Measurements from ENCODE around the gene TMEFF2. TPM values are rescaled to one million over a fixed set of nuclear protein-coding genes. Genes with fewer than 3 reads are reported as not detected.

TMEFF2 gene
- total and polyA plus RNA-seq, 10 of the 15 experiments (the other 5 are each of a cell fraction or from before 2014, with no cell fraction given) = not detected

DNA sequence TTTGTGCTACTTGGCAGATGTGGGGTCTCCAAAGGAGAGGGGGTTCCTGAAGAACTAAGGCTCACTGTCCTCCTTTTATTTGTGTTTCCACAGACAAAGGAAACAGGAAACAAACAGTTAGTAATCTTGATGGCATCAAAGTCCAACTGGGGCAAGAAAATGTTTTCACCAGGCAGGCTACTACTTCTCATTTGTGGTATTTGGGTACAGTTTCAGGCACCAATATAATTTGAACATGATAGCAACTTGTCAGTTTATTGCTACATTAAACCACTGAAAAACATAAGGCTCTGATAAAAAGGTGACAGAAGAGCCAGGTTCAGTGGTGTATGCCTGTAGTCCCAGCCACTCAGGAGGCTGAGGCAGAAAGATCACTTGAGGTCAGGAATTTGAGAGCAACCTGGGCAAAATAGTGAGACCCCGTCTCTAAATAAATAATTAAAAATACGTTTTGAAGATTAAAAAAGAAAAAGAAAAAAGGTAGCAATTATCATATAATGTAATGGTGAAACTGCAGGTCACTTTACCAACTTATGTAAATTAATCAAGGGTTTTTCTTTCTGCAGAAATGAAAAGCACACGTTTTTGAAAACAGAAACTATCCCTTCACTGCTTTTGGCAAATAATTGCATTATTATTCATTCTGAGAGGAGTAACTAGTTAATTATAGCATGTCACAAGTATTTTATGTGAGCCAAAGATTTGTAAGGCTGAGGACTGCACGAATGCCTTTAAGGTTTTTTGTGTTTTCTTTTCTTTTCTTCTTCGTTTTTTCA lies 190.4 kb downstream of the TMEFF2 start:
- ATAC-seq (peak; percentile 85), FAIRE-seq (peak; percentile 80), DNase-seq (ENCODE audit: low read depth, low spot score) (peak; percentile 40)
- ChIA-PET CTCF (interaction anchor here (0.9 to 1.0 kb wide), 2 partner anchors 81 to 158 kb away, joined by 3 read pairs; no protein-coding TSS in a partner anchor), RAD21 (ENCODE audit: unreplicated experiment) (interaction anchor here (0.8 to 1.2 kb wide), 4 partner anchors 78 to 158 kb away, joined by 3 to 4 read pairs (median 3); no protein-coding TSS in a partner anchor), SMC1A (ENCODE audit: uncharacterized antibody, unreplicated experiment) (interaction anchor here (0.9 to 1.8 kb wide), 14 partner anchors 10 to 159 kb away, joined by 3 to 6 read pairs (median 4); no protein-coding TSS in a partner anchor), POLR2A (no interaction called here)
- in situ Hi-C loops (cut with MboI) (no loop called here), intact Hi-C loops (cut with micrococcal nuclease; ENCODE audit: unreplicated experiment) (loop anchor here (2.0 to 5.0 kb wide), 3 partner anchors 26 to 132 kb away; no protein-coding TSS in a partner anchor)
- no peaks in the 10 kb centered on the region for H4K20me1 ChIP-seq (ENCODE audit: control insufficient read depth, insufficient read depth)
- WGBS (ENCODE audit: insufficient coverage, insufficient replicate concordance, low lambda C conversion rate, missing lambda C conversion rate) = 2% methylated on average over 5 of the region's 5 CpGs
- peak overlapping the region; percentile 53 for H2AFZ ChIP-seq (ENCODE audit: control insufficient read depth, low read depth, low read length)
- H3K27me3 ChIP-seq (replicated peaks in 1 of 2; ENCODE audit: control insufficient read depth in 2 of 2, insufficient read depth in 2 of 2, low read length in 1 of 2) = no peaks in the 10 kb centered on the region
- H3K4me2 ChIP-seq (ENCODE audit: control insufficient read depth, insufficient read depth) = peak overlapping the region; percentile 60
- no peaks in the 10 kb centered on the region for H3K36me3 ChIP-seq (ENCODE audit: control insufficient read depth in 2 of 2, insufficient read depth in 2 of 2, low read length in 1 of 2)
- H3K79me2 ChIP-seq (ENCODE audit: control insufficient read depth, insufficient read depth, low read length) = no peaks in the 10 kb centered on the region
- H3K4me3 ChIP-seq = peak overlapping the region; percentile 39; the same call in 1 of the 2 replicates
- peaks cover 17% of the 10 kb centered on the region for H3K4me1 ChIP-seq (ENCODE audit: control insufficient read depth, insufficient read depth, low read length)
- no peak overlapping the region for H3K9ac ChIP-seq (ENCODE audit: control insufficient read depth, insufficient read depth, low read length)
- no peaks in the 10 kb centered on the region for H3K9me3 ChIP-seq (replicated peaks; ENCODE audit: control insufficient read depth, insufficient read depth, low read length)
- no TSS peak for BruUV-seq (replicated peaks)
- H3K27ac ChIP-seq (ENCODE audit: control insufficient read depth, insufficient read depth) = peak overlapping the region; percentile 65
- TF ChIP-seq TCF3 (IDR thresholded peaks at IDR 0.05; ENCODE audit: borderline replicate concordance, insufficient read depth, low read depth, low read length) (no peak), BRCA1 (IDR thresholded peaks at IDR 0.05; ENCODE audit: low read depth, low read length) (no peak), TAF1 (IDR thresholded peaks at IDR 0.05; ENCODE audit: borderline replicate concordance, low read depth, low read length) (no peak), STAT3 (IDR thresholded peaks at IDR 0.05; ENCODE audit: low read depth, low read length) (no peak), RELA (IDR thresholded peaks at IDR 0.05; ENCODE audit: borderline replicate concordance, partially characterized antibody) (no peak), CEBPB (IDR thresholded peaks at IDR 0.05; ENCODE audit: borderline replicate concordance in 1 of 2, low read depth in 2 of 2, low read length in 2 of 2) (no peak), JUND (IDR thresholded peaks at IDR 0.05; ENCODE audit: low read depth, low read length) (0 out of 2 replicates have a peak, but pooled peaks have one; percentile 5), NBN (IDR thresholded peaks at IDR 0.05) (0 out of 2 replicates have a peak, but pooled peaks have one; percentile 19), BCL11A (IDR thresholded peaks at IDR 0.05; ENCODE audit: low read depth, low read length) (peak; percentile 78), JUNB (IDR thresholded peaks at IDR 0.05) (peak; percentile 64), ZBED1 (IDR thresholded peaks at IDR 0.05; ENCODE audit: borderline replicate concordance) (no peak), YY1 (IDR thresholded peaks at IDR 0.05; ENCODE audit: low read depth, low read length) (no peak), POU2F2 (IDR thresholded peaks at IDR 0.05; ENCODE audit: borderline replicate concordance, low read depth, low read length) (peak; percentile 44; the same call in 1 of the 3 replicates), FOXK2 (IDR thresholded peaks at IDR 0.05) (no peak)
- TF ChIP-seq, protein P1, sequence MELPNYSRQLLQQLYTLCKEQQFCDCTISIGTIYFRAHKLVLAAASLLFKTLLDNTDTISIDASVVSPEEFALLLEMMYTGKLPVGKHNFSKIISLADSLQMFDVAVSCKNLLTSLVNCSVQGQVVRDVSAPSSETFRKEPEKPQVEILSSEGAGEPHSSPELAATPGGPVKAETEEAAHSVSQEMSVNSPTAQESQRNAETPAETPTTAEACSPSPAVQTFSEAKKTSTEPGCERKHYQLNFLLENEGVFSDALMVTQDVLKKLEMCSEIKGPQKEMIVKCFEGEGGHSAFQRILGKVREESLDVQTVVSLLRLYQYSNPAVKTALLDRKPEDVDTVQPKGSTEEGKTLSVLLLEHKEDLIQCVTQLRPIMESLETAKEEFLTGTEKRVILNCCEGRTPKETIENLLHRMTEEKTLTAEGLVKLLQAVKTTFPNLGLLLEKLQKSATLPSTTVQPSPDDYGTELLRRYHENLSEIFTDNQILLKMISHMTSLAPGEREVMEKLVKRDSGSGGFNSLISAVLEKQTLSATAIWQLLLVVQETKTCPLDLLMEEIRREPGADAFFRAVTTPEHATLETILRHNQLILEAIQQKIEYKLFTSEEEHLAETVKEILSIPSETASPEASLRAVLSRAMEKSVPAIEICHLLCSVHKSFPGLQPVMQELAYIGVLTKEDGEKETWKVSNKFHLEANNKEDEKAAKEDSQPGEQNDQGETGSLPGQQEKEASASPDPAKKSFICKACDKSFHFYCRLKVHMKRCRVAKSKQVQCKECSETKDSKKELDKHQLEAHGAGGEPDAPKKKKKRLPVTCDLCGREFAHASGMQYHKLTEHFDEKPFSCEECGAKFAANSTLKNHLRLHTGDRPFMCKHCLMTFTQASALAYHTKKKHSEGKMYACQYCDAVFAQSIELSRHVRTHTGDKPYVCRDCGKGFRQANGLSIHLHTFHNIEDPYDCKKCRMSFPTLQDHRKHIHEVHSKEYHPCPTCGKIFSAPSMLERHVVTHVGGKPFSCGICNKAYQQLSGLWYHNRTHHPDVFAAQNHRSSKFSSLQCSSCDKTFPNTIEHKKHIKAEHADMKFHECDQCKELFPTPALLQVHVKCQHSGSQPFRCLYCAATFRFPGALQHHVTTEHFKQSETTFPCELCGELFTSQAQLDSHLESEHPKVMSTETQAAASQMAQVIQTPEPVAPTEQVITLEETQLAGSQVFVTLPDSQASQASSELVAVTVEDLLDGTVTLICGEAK (IDR thresholded peaks at IDR 0.05; ENCODE audit: borderline replicate concordance) = no peak
- TF ChIP-seq, protein P2, sequence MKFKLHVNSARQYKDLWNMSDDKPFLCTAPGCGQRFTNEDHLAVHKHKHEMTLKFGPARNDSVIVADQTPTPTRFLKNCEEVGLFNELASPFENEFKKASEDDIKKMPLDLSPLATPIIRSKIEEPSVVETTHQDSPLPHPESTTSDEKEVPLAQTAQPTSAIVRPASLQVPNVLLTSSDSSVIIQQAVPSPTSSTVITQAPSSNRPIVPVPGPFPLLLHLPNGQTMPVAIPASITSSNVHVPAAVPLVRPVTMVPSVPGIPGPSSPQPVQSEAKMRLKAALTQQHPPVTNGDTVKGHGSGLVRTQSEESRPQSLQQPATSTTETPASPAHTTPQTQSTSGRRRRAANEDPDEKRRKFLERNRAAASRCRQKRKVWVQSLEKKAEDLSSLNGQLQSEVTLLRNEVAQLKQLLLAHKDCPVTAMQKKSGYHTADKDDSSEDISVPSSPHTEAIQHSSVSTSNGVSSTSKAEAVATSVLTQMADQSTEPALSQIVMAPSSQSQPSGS (IDR thresholded peaks at IDR 0.05; ENCODE audit: low read length) = peak; percentile 66; the same call in 1 of the 2 replicates
- TF ChIP-seq, protein P3, sequence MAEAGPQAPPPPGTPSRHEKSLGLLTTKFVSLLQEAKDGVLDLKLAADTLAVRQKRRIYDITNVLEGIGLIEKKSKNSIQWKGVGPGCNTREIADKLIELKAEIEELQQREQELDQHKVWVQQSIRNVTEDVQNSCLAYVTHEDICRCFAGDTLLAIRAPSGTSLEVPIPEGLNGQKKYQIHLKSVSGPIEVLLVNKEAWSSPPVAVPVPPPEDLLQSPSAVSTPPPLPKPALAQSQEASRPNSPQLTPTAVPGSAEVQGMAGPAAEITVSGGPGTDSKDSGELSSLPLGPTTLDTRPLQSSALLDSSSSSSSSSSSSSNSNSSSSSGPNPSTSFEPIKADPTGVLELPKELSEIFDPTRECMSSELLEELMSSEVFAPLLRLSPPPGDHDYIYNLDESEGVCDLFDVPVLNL (IDR thresholded peaks at IDR 0.05; ENCODE audit: low read depth, low read length) = no peak
